H1 (cell line): Measurements from ENCODE around the gene FAM210A. TPM values are rescaled to one million over a fixed set of nuclear protein-coding genes. Genes with fewer than 3 reads are reported as not detected.

Experiments
- BCL11A ChIP-seq, 2 experiments: IDR thresholded peaks; one replicate each; pipeline ENCODE4 v1.6.1; 2011; ENCODE audit warnings: low read depth in 2 of 2, low read length in 2 of 2, mild to moderate bottlenecking in 2 of 2
- HDAC2 ChIP-seq, 2 experiments: fragments of 300-600 bp in 1 of 2; sonication (generic) in 1 of 2; IDR thresholded peaks; 2 replicates each; pipeline ENCODE4 v1.6.1; 2011 to 2012; ENCODE audit warnings: low read depth in 2 of 2, low read length in 2 of 2, mild to moderate bottlenecking in 2 of 2, moderate library complexity in 2 of 2, borderline replicate concordance in 1 of 2, inconsistent platforms in 1 of 2
- JUN ChIP-seq: IDR thresholded peaks from 2 replicates; pipeline ENCODE4 v1.6.1; 2011; ENCODE audit warnings: low read depth, mild to moderate bottlenecking, improper control_type of control experiment, low read length
- KDM5A ChIP-seq: fragments of 200-600 bp; IDR thresholded peaks from 2 replicates; pipeline ENCODE4 v1.7.1; 2012; ENCODE audit warnings: mild to moderate bottlenecking, low read length, inconsistent platforms, mixed read lengths
- POLR2A ChIP-seq, 2 experiments: IDR thresholded peaks; 1 replicate in 1 of 2; 2 replicates in 1 of 2; pipeline ENCODE4 v1.6.1; 2011; ENCODE audit warnings: low read depth in 2 of 2, low read length in 2 of 2, mild to moderate bottlenecking in 2 of 2; ENCODE audit errors: control extremely low read depth in 1 of 2
- TBP ChIP-seq: IDR thresholded peaks from 2 replicates; pipeline ENCODE4 v1.6.1; 2011; ENCODE audit warnings: low read depth, low read length, improper control_type of control experiment
- polyA plus RNA-seq, 7 experiments: library from polyadenylated mRNA; depleted of rRNA in 3 of 7; stranded (reverse) in 5 of 7; unstranded in 2 of 7; fragments of >200 nt in 5 of 7; fragments of 200-250 nt in 2 of 7; gene quantifications; 1 replicate in 5 of 7; 2 replicates in 1 of 7; 4 replicates in 1 of 7; pipeline versions ENCODE4 v1.2.1 to v1.2.3, GENCODE V29; 2011 to 2013; ENCODE audit warnings: missing spikeins in 2 of 7, mixed read lengths in 2 of 7
- total RNA-seq: library from RNA; stranded (reverse); fragmentation: NEBNext Ultra II Directional; extraction: Animal tissue kit (Norgen Biotek cat#: 25700); gene quantifications from 2 replicates; pipeline ENCODE4 v1.2.1, GENCODE V29; 2021

FAM210A gene
- total and polyA plus RNA-seq, 2 of the 8 experiments (the other 6 are each of a cell fraction or from before 2014, with no cell fraction given) = 8.2 to 25.4 TPM

- TF ChIP-seq BCL11A (IDR thresholded peaks at IDR 0.05; ENCODE audit: low read depth in 2 of 2, low read length in 2 of 2) = no peak
- TF ChIP-seq TBP = no peak
- no peak for TF ChIP-seq KDM5A
- no peak for TF ChIP-seq POLR2A (IDR thresholded peaks at IDR 0.05; ENCODE audit: control extremely low read depth in 1 of 2, low read depth in 2 of 2, low read length in 2 of 2)
- no peak for TF ChIP-seq JUN
- no peak for TF ChIP-seq HDAC2 (IDR thresholded peaks at IDR 0.05; ENCODE audit: borderline replicate concordance in 1 of 2, low read depth in 2 of 2, low read length in 2 of 2)
- TF ChIP-seq, all 59 proteins: peak for 0
Measured at GRCh38 chr18:13661051-13661778, 65.1 kb downstream of the FAM210A start (continued).
